HEK293 (cell line): ENCODE data around the gene PDE11A.
"Not testable (repeated sequence)": the region's sequence is repeated elsewhere in the genome, so short reads cannot be mapped to it uniquely, and the experiment has no call there.

ENCODE experiments used
- CTCF ChIA-PET: fragments of 350-600 bp; formaldehyde crosslinking; extraction: SDS; loops from one replicate; lab custom pipeline; 2021; ENCODE audit warnings: antibody characterized with exemption; lab: Yijun Ruan, JAX
- POLR2A ChIA-PET: fragments of 300-600 bp; formaldehyde crosslinking; extraction: SDS; loops from one replicate; lab custom pipeline; 2020; ENCODE audit warnings: antibody characterized with exemption, inconsistent platforms; lab: Yijun Ruan, JAX
- H3K27ac ChIP-seq: fragments of 200-500 bp; sonication (Bioruptor generic); 2 replicates; pipeline ENCODE4 v1.5.1; 2014; ENCODE audit warnings: low read depth, low read length, control low read depth, inconsistent platforms; ENCODE audit errors: extremely low read depth
- H3K36me3 ChIP-seq, 2 experiments: fragments of 200-500 bp in 1 of 2; sonication (Bioruptor generic) in 1 of 2; 1 replicate in 1 of 2; 2 replicates in 1 of 2; pipeline ENCODE4 v1.5.1; 2014 to 2017; ENCODE audit warnings: inconsistent platforms in 2 of 2, low read length in 2 of 2; ENCODE audit not compliant: control insufficient read depth in 2 of 2, insufficient read depth in 1 of 2
- H3K4me1 ChIP-seq: fragments of 200-500 bp; sonication (Bioruptor generic); 2 replicates; pipeline ENCODE4 v1.5.1; 2014; ENCODE audit warnings: mild to moderate bottlenecking, low read length, inconsistent platforms; ENCODE audit not compliant: control insufficient read depth, insufficient read depth
- H3K4me3 ChIP-seq: 2 replicates; pipeline ENCODE4 v1.5.1; 2011; ENCODE audit warnings: low read depth, mild to moderate bottlenecking, control low read depth, low read length, moderate library complexity
- H3K9me3 ChIP-seq: fragments of 200-500 bp; sonication (Bioruptor generic); 2 replicates; pipeline ENCODE4 v1.5.1; 2014; ENCODE audit warnings: low read depth, low read length, inconsistent platforms; ENCODE audit not compliant: control insufficient read depth, insufficient read depth
- AEBP2 ChIP-seq: fragments of 450-650 bp; formaldehyde crosslinking; IDR thresholded peaks from 2 replicates; pipeline ENCODE4 v1.5.1; 2016; ENCODE audit warnings: missing biosample characterization, missing genetic modification characterization, borderline replicate concordance
- FEZF1 ChIP-seq: fragments of 450-650 bp; formaldehyde crosslinking; IDR thresholded peaks from 2 replicates; pipeline ENCODE4 v1.5.1; 2016; ENCODE audit warnings: missing biosample characterization, missing genetic modification characterization
- HOXD13 ChIP-seq: sonication (generic); formaldehyde crosslinking; IDR thresholded peaks from 2 replicates; pipeline ENCODE4 v1.8.0; 2022; ENCODE audit warnings: missing genetic modification reagents, borderline replicate concordance
- REST ChIP-seq: fragments of 450-650 bp; formaldehyde crosslinking; IDR thresholded peaks from 2 replicates; pipeline ENCODE4 v1.5.1; 2016; ENCODE audit warnings: missing biosample characterization, missing genetic modification characterization
- TSHZ1 ChIP-seq: fragments of 450-650 bp; formaldehyde crosslinking; IDR thresholded peaks from 2 replicates; pipeline ENCODE4 v1.5.1; 2016; ENCODE audit warnings: missing biosample characterization, missing genetic modification characterization, borderline replicate concordance
- WT1 ChIP-seq: fragments of 450-650 bp; formaldehyde crosslinking; IDR thresholded peaks from 2 replicates; pipeline ENCODE4 v1.5.1; 2016; ENCODE audit warnings: missing biosample characterization, missing genetic modification characterization
- ZNF121 ChIP-seq: fragments of 450-650 bp; formaldehyde crosslinking; IDR thresholded peaks from 2 replicates; pipeline ENCODE4 v1.5.1; 2016; ENCODE audit warnings: missing biosample characterization, missing genetic modification characterization
- ZNF140 ChIP-seq: fragments of 450-650 bp; formaldehyde crosslinking; IDR thresholded peaks from 2 replicates; pipeline ENCODE4 v1.5.1; 2016; ENCODE audit warnings: missing biosample characterization, missing genetic modification characterization
- ZNF146 ChIP-seq: fragments of 450-650 bp; formaldehyde crosslinking; IDR thresholded peaks from 2 replicates; pipeline ENCODE4 v1.5.1; 2016; ENCODE audit warnings: missing biosample characterization, missing genetic modification characterization
- ZNF155 ChIP-seq: fragments of 450-650 bp; formaldehyde crosslinking; IDR thresholded peaks from 2 replicates; pipeline ENCODE4 v1.5.1; 2016; ENCODE audit warnings: missing biosample characterization, missing genetic modification characterization
- ZNF175 ChIP-seq: fragments of 450-650 bp; formaldehyde crosslinking; IDR thresholded peaks from 2 replicates; pipeline ENCODE4 v1.5.1; 2016; ENCODE audit warnings: missing biosample characterization, missing genetic modification characterization
- ZNF223 ChIP-seq: fragments of 450-650 bp; formaldehyde crosslinking; IDR thresholded peaks from 2 replicates; pipeline ENCODE4 v1.5.1; 2016; ENCODE audit warnings: missing biosample characterization, missing genetic modification characterization
- ZNF266 ChIP-seq: fragments of 450-650 bp; formaldehyde crosslinking; IDR thresholded peaks from 2 replicates; pipeline ENCODE4 v1.5.1; 2016; ENCODE audit warnings: missing biosample characterization, missing genetic modification characterization, low read depth
- ZNF280D ChIP-seq: fragments of 450-650 bp; formaldehyde crosslinking; IDR thresholded peaks from 2 replicates; pipeline ENCODE4 v1.5.1; 2016; ENCODE audit warnings: missing biosample characterization, missing genetic modification characterization
- ZNF404 ChIP-seq: fragments of 450-650 bp; formaldehyde crosslinking; IDR thresholded peaks from 2 replicates; pipeline ENCODE4 v1.5.1; 2017; ENCODE audit warnings: missing biosample characterization, missing genetic modification characterization
- ZNF549 ChIP-seq: fragments of 450-650 bp; IDR thresholded peaks from 2 replicates; pipeline ENCODE4 v1.5.1; 2018; ENCODE audit warnings: missing biosample characterization, missing genetic modification characterization, mild to moderate bottlenecking, inconsistent platforms, moderate library complexity
- ZNF555 ChIP-seq: fragments of 450-650 bp; formaldehyde crosslinking; conservative IDR thresholded peaks from 2 replicates; pipeline ENCODE4 v1.5.1; 2017; ENCODE audit warnings: missing biosample characterization, mild to moderate bottlenecking, missing genetic modification characterization, inconsistent platforms
- ZNF580 ChIP-seq: fragments of 450-650 bp; formaldehyde crosslinking; IDR thresholded peaks from 2 replicates; pipeline ENCODE4 v1.5.1; 2016; ENCODE audit warnings: missing biosample characterization, missing genetic modification characterization
- ZNF600 ChIP-seq: fragments of 450-650 bp; formaldehyde crosslinking; IDR thresholded peaks from 2 replicates; pipeline ENCODE4 v1.5.1; 2016; ENCODE audit warnings: missing biosample characterization, missing genetic modification characterization
- ZNF610 ChIP-seq: fragments of 450-650 bp; formaldehyde crosslinking; IDR thresholded peaks from 2 replicates; pipeline ENCODE4 v1.5.1; 2016; ENCODE audit warnings: missing biosample characterization, missing genetic modification characterization, borderline replicate concordance

The PDE11A gene

GRCh38 chr2:178082408-178083045 is 9.9 kb upstream of the PDE11A start (continued):
- TF ChIP-seq REST, result no peak
- no peak for TF ChIP-seq ZNF280D (tag by site-specific recombination)
- no peak for TF ChIP-seq ZNF155 (tag by site-specific recombination)

GRCh38 chr2:178079279-178079678 is 6.7 kb upstream of the PDE11A start:
- CTCF ChIA-PET, result interaction anchor here (0.6 kb wide), 1 partner anchor 81 kb away, joined by 3 read pairs; no protein-coding TSS in a partner anchor
- H3K36me3 ChIP-seq, POLR2A ChIA-PET, H3K27ac ChIP-seq, H3K4me1 ChIP-seq, H3K4me3 ChIP-seq, H3K9me3 ChIP-seq: not testable (repeated sequence)
- TF ChIP-seq ZNF580 (tag by site-specific recombination) (peak; percentile 44; the same call in 1 of the 2 replicates), ZNF146 (tag by site-specific recombination) (peak; percentile 89)

- H3K27ac ChIP-seq, result no peak overlapping the region
- no peaks in the 10 kb centered on the region for H3K36me3 ChIP-seq
- TF ChIP-seq ZNF600 (tag by site-specific recombination) (no peak), ZNF610 (tag by site-specific recombination) (no peak), AEBP2 (tag by site-specific recombination) (no peak), ZNF555 (tag by site-specific recombination) (no peak), ZNF223 (no peak), ZNF549 (tag by site-specific recombination) (no peak), ZNF266 (tag by site-specific recombination) (no peak), HOXD13 (no peak), ZNF404 (tag by site-specific recombination) (no peak), FEZF1 (tag by site-specific recombination) (no peak), TSHZ1 (no peak), ZNF175 (tag by site-specific recombination) (no peak), ZNF121 (tag by site-specific recombination) (no peak), ZNF140 (no peak), WT1 (no peak)
- TF ChIP-seq, all 188 proteins: peak for 0
- ChIA-PET POLR2A (interaction anchor here (0.6 kb wide), 2 partner anchors 18 to 1174 kb away, joined by 3 to 4 read pairs; no protein-coding TSS in a partner anchor), CTCF (no interaction called here)
- H3K4me3 ChIP-seq, result no peak overlapping the region
- H3K9me3 ChIP-seq, result no peaks in the 10 kb centered on the region
- H3K4me1 ChIP-seq, result no peaks in the 10 kb centered on the region
Measured at GRCh38 chr2:178076130-178076529, 3.6 kb upstream of the PDE11A start.
